A673 (cell line): ENCODE results near the gene C16orf96. TPM values are rescaled to one million over a fixed set of nuclear protein-coding genes. Genes with fewer than 3 reads are reported as not detected.

Experiments used
- BruUV-seq: library from RNA; stranded (reverse); fragments of 400-500 nt; replicated peaks from 2 replicates; lab custom pipeline; 2021; lab: Mats Ljungman, UMichigan
- CTCF ChIA-PET: fragments of 300-600 bp; sonication (Branson Sonifier 250); formaldehyde crosslinking; loops from one replicate; lab custom pipeline; 2022; ENCODE audit warnings: antibody characterized with exemption; lab: Charles Lee
- POLR2A ChIA-PET: fragments of 300-600 bp; sonication (Branson Sonifier 250); formaldehyde crosslinking; loops from one replicate; lab custom pipeline; 2022; ENCODE audit warnings: antibody characterized with exemption; ENCODE audit not compliant: low non-redundant PET; lab: Charles Lee
- DNase-seq: peaks from one replicate; pipeline ENCODE4 v3.0.0-alpha.2; 2015; ENCODE audit warnings: low spot score
- H3K27ac ChIP-seq: fragments of 200-600 bp; sonication (generic); 2 replicates; pipeline ENCODE4 v1.5.1; 2016; ENCODE audit warnings: mixed run types, low read depth, mild to moderate bottlenecking, mixed read lengths, antibody characterized with exemption, low read length; ENCODE audit not compliant: poor library complexity, severe bottlenecking
- H3K27me3 ChIP-seq: fragments of 200-600 bp; sonication (generic); replicated peaks from 2 replicates; pipeline ENCODE4 v1.6.1; 2017; ENCODE audit warnings: mixed run types, low read depth, mild to moderate bottlenecking, mixed read lengths, antibody characterized with exemption, low read length; ENCODE audit not compliant: insufficient read depth, poor library complexity
- H3K36me3 ChIP-seq: fragments of 200-600 bp; sonication (generic); 2 replicates; pipeline ENCODE4 v1.6.1; 2016; ENCODE audit warnings: mixed run types, mild to moderate bottlenecking, mixed read lengths, antibody characterized with exemption, low read length; ENCODE audit not compliant: insufficient read depth, poor library complexity, severe bottlenecking
- H3K4me1 ChIP-seq: fragments of 200-600 bp; sonication (generic); 2 replicates; pipeline ENCODE4 v1.6.1; 2017; ENCODE audit warnings: mixed run types, mild to moderate bottlenecking, mixed read lengths, antibody characterized with exemption, low read length; ENCODE audit not compliant: insufficient read depth, poor library complexity, severe bottlenecking
- H3K4me3 ChIP-seq: fragments of 200-600 bp; sonication (generic); 2 replicates; pipeline ENCODE4 v1.5.1; 2016; ENCODE audit warnings: low read depth, mixed run types, mild to moderate bottlenecking, mixed read lengths, low read length; ENCODE audit not compliant: poor library complexity, severe bottlenecking
- H3K9me3 ChIP-seq: fragments of 200-600 bp; sonication (generic); 2 replicates; pipeline ENCODE4 v1.6.1; 2016; ENCODE audit warnings: mixed run types, low read depth, mild to moderate bottlenecking, mixed read lengths, antibody characterized with exemption, low read length; ENCODE audit not compliant: poor library complexity, severe bottlenecking
- EZH2 ChIP-seq: fragments of 200-600 bp; sonication (generic); IDR thresholded peaks from 2 replicates; pipeline ENCODE4 v1.6.1; 2017; ENCODE audit warnings: borderline replicate concordance, low read depth, mild to moderate bottlenecking, mixed read lengths, antibody characterized with exemption, low read length; ENCODE audit not compliant: poor library complexity, severe bottlenecking
- intact Hi-C: fragments of 100-400 bp; cut with micrococcal nuclease; formaldehyde crosslinking; loops from one replicate; pipeline ENCODE4 v1.10.0; 2022; ENCODE audit not compliant: unreplicated experiment
- total RNA-seq: library from RNA; stranded (reverse); gene quantifications from 2 replicates; pipeline ENCODE4 v1.2.3, GENCODE V29; 2021
- TF ChIP-seq, protein P1 (sequence below): fragments of 300-800, 200-600 bp; sonication (generic); conservative IDR thresholded peaks from 2 replicates; pipeline ENCODE4 v1.5.1; 2017; ENCODE audit warnings: low read depth, mild to moderate bottlenecking, antibody characterized with exemption, low read length, moderate library complexity, mixed read lengths

The C16orf96 gene
- total RNA-seq, 1 experiment from 2014 or later, result not detected

DNA sequence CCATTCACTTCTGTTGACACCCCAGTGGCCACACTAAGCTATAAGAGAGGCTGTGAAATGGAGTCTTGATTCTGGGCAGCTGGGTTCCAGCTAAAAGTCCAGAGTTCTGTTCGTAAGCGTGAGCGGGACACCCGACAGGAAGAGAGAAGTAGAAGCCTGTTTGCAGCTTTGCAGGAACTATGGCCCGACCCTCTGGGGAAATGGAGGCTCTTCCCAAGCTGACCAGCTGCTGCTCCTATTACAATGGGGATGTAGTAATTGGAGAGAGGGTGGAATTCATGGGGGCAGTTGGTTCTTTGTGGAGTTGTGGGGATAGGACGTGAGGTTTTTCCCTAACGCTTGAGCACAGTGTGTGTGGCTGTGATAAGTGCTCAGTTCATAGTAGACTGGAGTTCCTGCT lies 30.2 kb downstream of the C16orf96 start:
- no peaks in the 10 kb centered on the region for H3K4me1 ChIP-seq
- no peak overlapping the region for H3K27ac ChIP-seq
- CTCF ChIA-PET, result interaction anchor here (2.0 kb wide), 1 partner anchor 79 kb away, joined by 6 read pairs; no protein-coding TSS in a partner anchor
- H3K4me3 ChIP-seq, result no peak overlapping the region
- no peaks in the 10 kb centered on the region for H3K27me3 ChIP-seq
- POLR2A ChIA-PET, result interaction anchor here (0.7 kb wide), 1 partner anchor 16 kb away, joined by 4 read pairs; no protein-coding TSS in a partner anchor
- no peak for TF ChIP-seq EZH2
- TF ChIP-seq, protein P1, sequence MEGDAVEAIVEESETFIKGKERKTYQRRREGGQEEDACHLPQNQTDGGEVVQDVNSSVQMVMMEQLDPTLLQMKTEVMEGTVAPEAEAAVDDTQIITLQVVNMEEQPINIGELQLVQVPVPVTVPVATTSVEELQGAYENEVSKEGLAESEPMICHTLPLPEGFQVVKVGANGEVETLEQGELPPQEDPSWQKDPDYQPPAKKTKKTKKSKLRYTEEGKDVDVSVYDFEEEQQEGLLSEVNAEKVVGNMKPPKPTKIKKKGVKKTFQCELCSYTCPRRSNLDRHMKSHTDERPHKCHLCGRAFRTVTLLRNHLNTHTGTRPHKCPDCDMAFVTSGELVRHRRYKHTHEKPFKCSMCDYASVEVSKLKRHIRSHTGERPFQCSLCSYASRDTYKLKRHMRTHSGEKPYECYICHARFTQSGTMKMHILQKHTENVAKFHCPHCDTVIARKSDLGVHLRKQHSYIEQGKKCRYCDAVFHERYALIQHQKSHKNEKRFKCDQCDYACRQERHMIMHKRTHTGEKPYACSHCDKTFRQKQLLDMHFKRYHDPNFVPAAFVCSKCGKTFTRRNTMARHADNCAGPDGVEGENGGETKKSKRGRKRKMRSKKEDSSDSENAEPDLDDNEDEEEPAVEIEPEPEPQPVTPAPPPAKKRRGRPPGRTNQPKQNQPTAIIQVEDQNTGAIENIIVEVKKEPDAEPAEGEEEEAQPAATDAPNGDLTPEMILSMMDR, result no peak
- no TSS peak for BruUV-seq
- intact Hi-C loops, result no loop called here
- DNase-seq, result no peak
- no peaks in the 10 kb centered on the region for H3K36me3 ChIP-seq
- H3K9me3 ChIP-seq, result no peaks in the 10 kb centered on the region

GRCh38 chr16:4588386-4588785 lies 32.2 kb downstream of the C16orf96 start:
- Histone ChIP-seq H3K36me3 (no peaks in the 10 kb centered on the region), H3K4me1 (no peaks in the 10 kb centered on the region), H3K27me3 (no peaks in the 10 kb centered on the region), H3K27ac (no peak overlapping the region), H3K4me3 (no peak overlapping the region), H3K9me3 (no peaks in the 10 kb centered on the region)
- POLR2A ChIA-PET, result no interaction called here
- no TSS peak for BruUV-seq
- no peak for TF ChIP-seq EZH2
- TF ChIP-seq, protein P1, result no peak
- CTCF ChIA-PET, result interaction anchor here (0.7 kb wide), 1 partner anchor 10 kb away, joined by 6 read pairs; no protein-coding TSS in a partner anchor
- intact Hi-C loops, result no loop called here
- DNase-seq, result no peak

- ChIA-PET POLR2A (no interaction called here), CTCF (interaction anchor here (0.7 kb wide), 1 partner anchor 11 kb away, joined by 6 read pairs; no protein-coding TSS in a partner anchor)
- no peaks in the 10 kb centered on the region for H3K27me3 ChIP-seq
- no TSS peak for BruUV-seq
- no peaks in the 10 kb centered on the region for H3K36me3 ChIP-seq
- no peak for DNase-seq
- no peak overlapping the region for H3K27ac ChIP-seq
- intact Hi-C loops, result no loop called here
- no peak overlapping the region for H3K4me3 ChIP-seq
- no peaks in the 10 kb centered on the region for H3K9me3 ChIP-seq
- no peak for TF ChIP-seq EZH2
- TF ChIP-seq, protein P1, result no peak
- H3K4me1 ChIP-seq, result no peaks in the 10 kb centered on the region
Measured at GRCh38 chr16:4588961-4589360, 32.8 kb downstream of the C16orf96 start.
